HG03442 (cell line): ENCODE results near the gene WDR72.
"Not testable (repeated sequence)": the region's sequence is repeated elsewhere in the genome, so short reads cannot be mapped to it uniquely, and the experiment has no call there.

Experiments used
- ATAC-seq: cut with Tn5 transposase; IDR thresholded peaks from one replicate; pipeline ENCODE4 v1.9.1; 2021; ENCODE audit warnings: mild to moderate bottlenecking, moderate library complexity; ENCODE audit not compliant: unreplicated experiment

WDR72 gene

GRCh38 chr15:53710906-53711305, 48.6 kb downstream of the WDR72 start:
- ATAC-seq = no peak

DNA sequence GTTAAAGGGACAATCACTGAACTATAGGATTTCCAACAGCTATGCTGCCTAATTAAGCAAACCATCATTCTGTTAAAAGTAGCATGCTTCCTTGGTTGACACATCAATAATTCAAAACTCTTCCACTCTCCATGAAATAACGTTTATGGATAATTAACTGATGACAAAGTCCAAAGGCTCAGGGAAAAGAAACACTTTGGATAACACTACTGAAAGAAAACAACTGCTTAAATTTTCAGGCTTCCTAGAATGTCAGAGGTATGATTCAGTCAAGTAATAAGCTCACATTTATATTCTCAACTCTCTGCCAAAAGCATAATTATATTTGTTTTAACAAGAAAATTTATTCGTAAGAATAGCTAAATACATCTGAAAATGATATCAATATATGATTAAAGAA, 49.6 kb downstream of the WDR72 start:
- no peak for ATAC-seq

- ATAC-seq = no peak
These were observed 64.1 kb downstream of the WDR72 start for GRCh38 chr15:53695365-53695764.

GRCh38 chr15:53694476-53694874, 65.0 kb downstream of the WDR72 start:
- ATAC-seq = no peak

DNA sequence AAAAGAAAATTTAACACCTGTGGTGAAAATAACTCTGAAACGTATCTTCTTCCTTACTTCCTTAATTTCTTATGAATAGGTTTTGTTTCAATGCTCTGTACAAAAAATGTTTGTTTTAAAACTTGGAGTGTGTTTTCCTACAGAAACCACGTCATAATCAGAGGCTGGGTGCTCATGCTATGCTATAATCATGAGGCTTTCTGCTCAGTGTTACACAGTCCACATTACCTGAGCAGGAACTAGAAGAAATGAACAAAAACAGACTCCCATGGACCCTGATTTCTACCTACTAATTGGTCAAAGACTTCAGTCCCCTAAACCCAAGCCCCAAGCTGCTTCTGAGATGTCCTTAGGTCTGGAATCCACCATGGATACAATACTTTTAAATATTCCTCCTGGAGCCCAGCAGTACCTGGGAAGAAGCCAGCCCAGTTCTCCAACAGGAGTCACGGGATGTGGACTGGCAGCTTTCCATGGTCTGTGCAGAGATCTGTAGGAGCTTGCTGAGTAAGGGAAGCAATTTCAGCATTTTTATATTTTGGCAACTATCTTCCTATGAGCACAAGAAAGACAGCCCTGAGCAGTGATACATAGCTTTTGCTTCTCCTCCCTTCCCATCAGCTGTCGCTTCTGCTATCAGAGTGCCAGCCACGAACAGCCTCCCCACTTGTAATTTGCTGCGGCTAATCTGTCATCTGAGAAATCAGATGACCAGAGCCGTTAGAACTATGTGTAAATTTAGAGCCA, 65.6 kb downstream of the WDR72 start:
- ATAC-seq = no peak

GRCh38 chr15:53684162-53684561, 75.3 kb downstream of the WDR72 start:
- not testable (repeated sequence) for ATAC-seq

DNA sequence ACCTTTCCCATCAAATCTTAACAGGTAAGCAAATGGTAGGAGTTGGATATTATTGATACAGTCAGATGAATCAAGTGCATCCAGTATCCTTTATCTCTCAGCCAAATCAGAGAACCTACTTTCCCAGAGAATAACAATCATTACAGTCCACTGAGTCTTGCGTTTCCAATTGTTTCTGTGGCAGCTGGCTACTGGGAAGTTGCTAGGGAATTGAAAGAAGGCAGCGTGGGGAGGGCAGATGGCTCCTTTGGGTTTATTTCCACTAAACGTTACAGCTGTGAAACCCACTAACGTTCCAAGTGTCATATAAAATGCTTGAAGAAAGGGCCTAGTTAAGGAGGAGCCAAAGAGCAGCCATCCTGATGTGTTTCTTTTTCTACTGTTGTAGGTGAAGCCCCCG, 78.4 kb downstream of the WDR72 start:
- ATAC-seq = no peak

- no peak for ATAC-seq
These were observed 83.6 kb downstream of the WDR72 start for GRCh38 chr15:53675832-53676231.

GRCh38 chr15:53671545-53671944, 87.9 kb downstream of the WDR72 start:
- ATAC-seq = no peak

GRCh38 chr15:53670701-53671100, 88.8 kb downstream of the WDR72 start:
- no peak for ATAC-seq

GRCh38 chr15:53665930-53666329, 93.5 kb downstream of the WDR72 start:
- no peak for ATAC-seq

DNA sequence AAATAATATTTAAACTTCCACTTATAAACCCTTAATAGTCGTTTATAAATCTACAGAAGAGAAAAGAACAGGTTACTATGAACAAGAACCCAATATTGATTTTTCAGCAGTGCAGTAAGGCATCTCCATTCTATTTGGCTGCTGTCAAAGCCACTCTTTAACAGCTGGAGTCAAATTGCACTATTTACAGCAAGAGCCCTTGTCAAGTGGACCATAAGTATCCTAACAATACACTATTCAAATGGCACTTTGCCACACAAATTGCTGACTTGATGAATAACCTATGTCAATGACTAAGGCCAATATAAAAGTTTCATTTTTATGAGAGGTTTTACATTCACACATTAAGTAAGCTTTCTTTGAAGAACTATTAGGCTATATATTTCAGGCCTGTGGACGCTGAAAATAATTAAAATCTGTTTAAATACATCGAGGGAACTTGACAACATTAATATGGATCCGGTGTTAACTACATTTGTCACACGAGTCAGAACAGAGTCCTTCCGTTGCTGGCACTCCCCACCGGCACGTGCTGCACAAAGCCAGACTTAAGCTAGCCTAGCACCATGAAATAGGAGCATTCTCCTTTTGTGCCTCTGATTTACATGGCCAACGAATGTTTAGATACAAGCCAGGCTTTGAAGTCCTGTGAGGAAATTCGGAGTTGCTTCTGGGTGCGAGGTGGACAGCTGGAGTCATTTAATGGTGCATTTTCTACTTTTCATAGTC, 100.5 kb downstream of the WDR72 start:
- ATAC-seq = no peak

GRCh38 chr15:53658255-53658654, 101.2 kb downstream of the WDR72 start:
- ATAC-seq = no peak

DNA sequence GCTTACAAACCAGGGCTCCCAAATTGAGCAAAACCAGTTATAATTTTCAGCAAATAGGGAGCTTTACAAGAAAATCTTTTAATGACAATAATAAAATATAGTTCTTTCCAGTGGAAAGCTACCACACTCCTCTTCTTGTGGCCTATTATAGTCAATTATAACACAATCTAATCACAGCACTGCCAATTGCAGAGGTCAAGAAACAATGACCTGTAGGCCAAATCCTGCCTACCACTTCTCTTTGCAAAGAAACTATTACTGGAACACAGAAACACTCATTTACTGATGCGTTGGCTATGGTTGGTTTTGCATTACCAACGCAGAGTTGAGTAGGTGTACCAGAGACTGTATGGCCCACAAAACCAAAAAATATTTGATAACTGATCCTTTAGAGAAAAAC, 110.5 kb downstream of the WDR72 start:
- no peak for ATAC-seq

GRCh38 chr15:53644660-53645059, 114.8 kb downstream of the WDR72 start:
- no peak for ATAC-seq

- ATAC-seq = no peak
These were observed 124.9 kb downstream of the WDR72 start for GRCh38 chr15:53634517-53635106.

DNA sequence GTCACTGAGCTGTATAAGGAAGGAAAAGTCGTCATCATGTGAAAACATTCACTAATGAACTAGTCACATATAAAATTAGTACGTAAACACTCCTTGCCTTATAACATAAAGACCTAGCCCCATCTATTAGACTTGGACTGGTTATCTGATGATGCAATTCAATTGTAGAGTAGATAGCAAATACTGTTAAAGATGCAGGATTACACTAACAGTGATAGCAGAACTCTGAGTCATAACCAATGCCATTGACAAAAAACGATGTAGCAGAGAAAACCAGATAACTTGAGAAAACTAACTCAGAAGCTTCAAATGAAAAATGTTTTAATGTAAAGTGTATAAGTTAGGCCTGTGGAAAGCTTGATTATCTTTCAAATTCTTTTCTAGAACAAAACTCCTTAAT, 132.2 kb downstream of the WDR72 start:
- no peak for ATAC-seq

DNA sequence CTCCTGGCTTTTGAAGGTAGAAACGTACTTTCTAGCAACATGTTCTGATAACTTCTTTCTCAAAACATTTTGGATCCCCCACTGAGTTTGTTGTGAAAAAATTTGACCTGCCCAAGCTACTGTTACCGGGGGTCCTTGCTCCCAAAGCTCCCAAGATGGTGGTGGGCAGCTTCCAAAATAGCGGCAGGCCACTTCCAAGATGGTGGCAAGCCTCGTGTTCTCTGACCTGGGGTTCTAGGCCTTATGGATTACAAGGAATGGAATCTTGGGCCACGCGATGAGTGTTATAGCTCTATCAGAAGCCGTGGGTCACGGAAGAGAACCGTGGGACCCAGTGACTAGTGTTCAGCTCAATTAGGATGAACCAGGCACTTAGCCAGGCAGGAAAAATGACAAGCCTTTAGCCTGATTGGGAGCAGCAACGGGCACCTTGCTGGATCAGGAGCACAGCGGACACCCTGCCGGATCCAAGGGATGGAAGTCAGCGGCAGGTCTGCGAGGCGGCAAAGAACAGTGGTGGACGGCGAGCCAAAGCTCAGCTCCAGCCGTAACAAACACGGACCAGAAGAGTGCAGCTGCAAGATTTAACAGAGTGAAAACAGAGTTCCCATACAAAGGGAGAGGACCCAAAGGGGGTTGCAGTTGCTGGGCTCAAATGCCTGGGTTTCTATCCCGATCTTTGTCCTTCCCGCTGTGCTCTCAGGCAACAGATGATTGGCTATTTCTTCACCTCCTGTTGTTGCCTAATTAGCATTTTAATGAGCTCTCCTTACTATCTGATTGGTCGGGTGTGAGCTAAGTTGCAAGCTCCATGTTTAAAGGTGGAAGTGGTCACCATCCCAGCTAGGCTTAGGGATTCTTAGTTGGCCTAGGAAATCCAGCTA, 133.3 kb downstream of the WDR72 start:
- no peak for ATAC-seq

- ATAC-seq = no peak
These were observed 134.2 kb downstream of the WDR72 start for GRCh38 chr15:53625260-53625659.

DNA sequence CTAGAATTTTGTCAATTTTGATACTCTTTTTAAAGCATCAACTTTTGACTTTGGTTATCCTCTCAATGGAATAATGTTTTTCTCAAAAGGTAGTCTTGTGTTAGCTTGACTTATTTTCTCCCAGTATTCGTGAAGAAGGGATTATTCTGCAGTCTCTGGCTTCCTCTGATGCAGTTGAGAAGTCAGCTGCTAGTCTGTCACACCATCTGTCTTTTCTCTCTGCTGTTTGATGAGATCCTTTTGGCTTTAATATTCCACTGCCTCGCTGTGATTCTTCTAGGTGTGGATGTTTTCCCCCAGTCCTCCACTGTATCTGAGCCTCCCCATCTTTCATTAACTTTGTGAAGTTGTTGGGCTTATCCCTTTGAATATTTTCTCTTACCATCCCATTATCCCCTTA, 141.0 kb downstream of the WDR72 start:
- no peak for ATAC-seq
